Sigmoid colon (tissue), 7 donors: ENCODE measurements around the gene PHAF1. TPM values are rescaled to one million over a fixed set of nuclear protein-coding genes. Genes with fewer than 3 reads are reported as not detected.

ENCODE experiments used
- DNase-seq: peaks from one replicate; pipeline ENCODE4 v3.0.0-alpha.2; 2019
- H3K27ac ChIP-seq, 4 donors: fragments of 200-600 bp; sonication (generic); one replicate each; pipeline ENCODE4 v1.5.1; 2016 to 2019; ENCODE audit warnings: mild to moderate bottlenecking in 1 of 4
- H3K27me3 ChIP-seq, 3 donors: fragments of 200-600 bp; sonication (generic); one replicate each; pipeline ENCODE4 v1.5.1; 2019; ENCODE audit warnings: mild to moderate bottlenecking in 1 of 3
- H3K36me3 ChIP-seq, 4 donors: fragments of 200-600 bp; sonication (generic); one replicate each; pipeline ENCODE4 v1.5.1; 2016 to 2019
- H3K4me1 ChIP-seq, 4 donors: fragments of 200-600 bp; sonication (generic); one replicate each; pipeline ENCODE4 v1.5.1; 2017 to 2019
- H3K4me3 ChIP-seq, 4 donors: fragments of 200-600 bp; sonication (generic); one replicate each; pipeline ENCODE4 v1.5.1; 2017 to 2019; ENCODE audit warnings: mild to moderate bottlenecking in 2 of 4, moderate library complexity in 1 of 4
- H3K9me3 ChIP-seq, 4 donors: fragments of 200-600 bp in 3 of 4; sonication (generic) in 3 of 4; one replicate each; pipeline versions ENCODE4 v1.5.1 to v1.6.1; 2013 to 2019
- CTCF ChIP-seq, 4 experiments: fragments of 450-650 bp in 3 of 4; fragments of 200-600 bp in 1 of 4; IDR thresholded peaks; one replicate each; pipeline ENCODE4 v1.5.1; 2016 to 2019; ENCODE audit warnings: antibody characterized with exemption in 4 of 4, mild to moderate bottlenecking in 3 of 4, moderate library complexity in 2 of 4
- EP300 ChIP-seq, 4 donors: sonication (generic); formaldehyde crosslinking; IDR thresholded peaks; one replicate each; pipeline ENCODE4 v1.6.1; 2017; ENCODE audit warnings: antibody characterized with exemption in 4 of 4
- POLR2A ChIP-seq, 2 donors: fragments of 450-650 bp; IDR thresholded peaks; one replicate each; pipeline ENCODE4 v1.6.1; 2016; ENCODE audit warnings: antibody characterized with exemption in 2 of 2, mild to moderate bottlenecking in 2 of 2, moderate library complexity in 2 of 2
- POLR2AphosphoS5 ChIP-seq, 4 donors: sonication (generic); formaldehyde crosslinking; IDR thresholded peaks; one replicate each; pipeline ENCODE4 v1.6.1; 2017; ENCODE audit warnings: antibody characterized with exemption in 4 of 4
- WGBS, 2 donors: extraction: QIAGEN DNeasy Blood & Tissue Kit; methylation state at CpG; one replicate each; pipeline ENCODE4 v1.1.7; 2013; 5-methylcytosine and 5-hydroxymethylcytosine counted together
- intact Hi-C: fragments of 100-400 bp; cut with DNase I; formaldehyde crosslinking; loops from one replicate; pipeline ENCODE4 v1.15.1; 2023
- polyA plus RNA-seq, 3 donors: library from polyadenylated mRNA; stranded (reverse); fragments of 200-250 nt; gene quantifications; one replicate each; pipeline ENCODE4 v1.2.3, GENCODE V29; 2013
- total RNA-seq, 4 donors: library from RNA; depleted of rRNA; stranded (reverse); fragments of >200 nt; gene quantifications; one replicate each; pipeline ENCODE4 v1.1.0, GENCODE V29; 2016
- donor health status: healthy with polysubstance abuse.
- donor health status: Bipolar disorder and iron deficiency.
- donor health status: healthy.

Gene PHAF1
- 10 to 100 TPM; 11.4 to 16.3 (median 14.0) TPM for total RNA-seq
- 1 to 10 TPM; 8.9 to 9.7 (median 9.0) TPM for polyA plus RNA-seq

- peaks cover 0 to 27% (median 21%) of the 10 kb centered on the region in 4 donors for H3K4me1 ChIP-seq
- intact Hi-C loops = loop anchor here (2.0 to 5.0 kb wide), 2 partner anchors 48 to 81 kb away; partner anchors contain the start of genes CBFB, FBXL8 and TRADD
- no peak for TF ChIP-seq CTCF (IDR thresholded peaks at IDR 0.05)
- peak; percentile 80 to 92 (median 92) for TF ChIP-seq POLR2AphosphoS5 (IDR thresholded peaks at IDR 0.05)
- TF ChIP-seq POLR2A (IDR thresholded peaks at IDR 0.05) = peak; percentile 58 to 77
- TF ChIP-seq EP300 (IDR thresholded peaks at IDR 0.05) = no peak
These were observed at the start of gene PHAF1 for GRCh38 chr16:67109407-67110135. PHAF1 (plus strand) TSS chr16:67109941; CDS start chr16:67110176, 235 bp downstream.

GRCh38 chr16:67063008-67063407 is 46.7 kb upstream of the PHAF1 start:
- WGBS, 2 donors = 32 to 52% methylated on average over 2 of the region's 2 CpGs

More at GRCh38 chr16:67109407-67110135, at the start of gene PHAF1:
- Histone ChIP-seq H3K27me3 (no peaks in the 10 kb centered on the region), H3K36me3 (peaks cover 0 to 5% (median 0%) of the 10 kb centered on the region in 4 donors), H3K9me3 (no peaks in the 10 kb centered on the region), H3K27ac (peak within 1 kb of the TSS; percentile 77 to 88 (median 82)), H3K4me3 (peak within 1 kb of the TSS; percentile 87 to 98 (median 90))
- WGBS, 2 donors = 1 to 3% methylated on average over 63 of the region's 63 CpGs
- DNase-seq = peak; percentile 95

GRCh38 chr16:67068212-67068753 is 41.5 kb upstream of the PHAF1 start:
- intact Hi-C loops = no loop called here
- H3K36me3 ChIP-seq = peaks cover 0 to 51% (median 13%) of the 10 kb centered on the region in 4 donors
- DNase-seq = no peak

More at GRCh38 chr16:67063008-67063407, 46.7 kb upstream of the PHAF1 start:
- no peaks in the 10 kb centered on the region for H3K27me3 ChIP-seq
- H3K4me3 ChIP-seq = no peak overlapping the region
- no peaks in the 10 kb centered on the region for H3K9me3 ChIP-seq
- H3K36me3 ChIP-seq = peaks cover 0 to 15% (median 2%) of the 10 kb centered on the region in 4 donors
- H3K4me1 ChIP-seq = no peaks in the 10 kb centered on the region
- TF ChIP-seq EP300 (IDR thresholded peaks at IDR 0.05) (no peak), CTCF (IDR thresholded peaks at IDR 0.05) (no peak), POLR2AphosphoS5 (IDR thresholded peaks at IDR 0.05) (no peak), POLR2A (IDR thresholded peaks at IDR 0.05) (no peak)
- H3K27ac ChIP-seq = no peak overlapping the region
- no peak for DNase-seq
- intact Hi-C loops = no loop called here

GRCh38 chr16:67071476-67072048 is 38.2 kb upstream of the PHAF1 start:
- DNase-seq = no peak
- H3K4me1 ChIP-seq = no peaks in the 10 kb centered on the region
- 91 to 93% methylated on average over 4 of the region's 4 CpGs for WGBS, 2 donors
- no peak overlapping the region for H3K4me3 ChIP-seq
- H3K27me3 ChIP-seq = no peaks in the 10 kb centered on the region
- H3K27ac ChIP-seq = no peak overlapping the region
- no peak for TF ChIP-seq POLR2AphosphoS5 (IDR thresholded peaks at IDR 0.05)
- TF ChIP-seq CTCF (IDR thresholded peaks at IDR 0.05) = no peak
- TF ChIP-seq POLR2A (IDR thresholded peaks at IDR 0.05) = no peak
- no peak for TF ChIP-seq EP300 (IDR thresholded peaks at IDR 0.05)
- intact Hi-C loops = no loop called here
- H3K9me3 ChIP-seq = no peaks in the 10 kb centered on the region
- H3K36me3 ChIP-seq = peaks cover 0 to 76% (median 13%) of the 10 kb centered on the region in 4 donors

More at GRCh38 chr16:67068212-67068753, 41.5 kb upstream of the PHAF1 start:
- H3K27me3 ChIP-seq = no peaks in the 10 kb centered on the region
- no peaks in the 10 kb centered on the region for H3K4me1 ChIP-seq
- no peak overlapping the region for H3K4me3 ChIP-seq
- 97 to 99% methylated on average over 2 of the region's 2 CpGs for WGBS, 2 donors
- TF ChIP-seq POLR2AphosphoS5 (IDR thresholded peaks at IDR 0.05) (no peak), POLR2A (IDR thresholded peaks at IDR 0.05) (no peak), EP300 (IDR thresholded peaks at IDR 0.05) (no peak), CTCF (IDR thresholded peaks at IDR 0.05) (no peak)
- H3K27ac ChIP-seq = no peak overlapping the region
- H3K9me3 ChIP-seq = no peaks in the 10 kb centered on the region
